NCI-H69 (cell line): ENCODE results near the gene SETDB2.
"Not testable (repeated sequence)": the region's sequence is repeated elsewhere in the genome, so short reads cannot be mapped to it uniquely, and the experiment has no call there.

ENCODE experiments used
- DNase-seq: peaks from one replicate; lab custom pipeline; 2025; lab: John Stamatoyannopoulos, UW

SETDB2 gene

DNA sequence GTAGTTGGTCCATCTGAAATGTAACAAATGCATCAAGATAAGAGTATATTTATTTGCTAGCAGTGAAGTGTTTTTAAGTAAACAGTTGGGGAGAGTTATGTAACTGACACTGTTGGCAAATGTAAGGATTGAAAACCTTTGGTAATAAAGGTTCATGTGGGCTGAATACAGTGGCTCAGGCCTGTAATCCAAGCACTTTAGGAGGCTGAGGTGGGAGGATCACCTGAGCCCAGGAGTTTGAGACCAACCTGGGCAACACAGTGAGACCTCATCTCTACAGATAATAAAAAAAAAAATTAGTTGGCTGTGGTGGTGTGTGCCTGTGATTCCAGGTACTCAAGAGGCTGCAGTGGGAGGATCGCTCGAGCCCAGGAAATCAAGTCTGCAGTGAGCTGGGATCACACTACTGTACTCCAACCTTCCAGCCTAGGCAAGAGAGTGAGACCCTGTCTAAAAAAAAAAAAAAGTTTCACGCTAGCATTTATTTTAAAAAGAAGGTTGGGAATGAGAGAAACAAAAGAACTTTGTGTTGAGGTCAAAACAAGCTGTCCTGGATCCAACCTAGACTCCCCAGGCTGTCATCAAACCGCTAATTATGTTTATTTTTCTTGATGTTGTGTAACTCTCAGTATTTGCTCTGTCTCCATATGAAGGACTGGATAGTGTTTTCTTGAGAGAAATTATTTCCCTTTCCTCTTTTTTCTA, 20.7 kb downstream of the SETDB2 start:
- DNase-seq, result peak; percentile 12

- DNase-seq, result no peak
These were observed 22.3 kb downstream of the SETDB2 start for GRCh38 chr13:49466292-49466838.

GRCh38 chr13:49472186-49472585, 28.1 kb downstream of the SETDB2 start:
- no peak for DNase-seq

DNA sequence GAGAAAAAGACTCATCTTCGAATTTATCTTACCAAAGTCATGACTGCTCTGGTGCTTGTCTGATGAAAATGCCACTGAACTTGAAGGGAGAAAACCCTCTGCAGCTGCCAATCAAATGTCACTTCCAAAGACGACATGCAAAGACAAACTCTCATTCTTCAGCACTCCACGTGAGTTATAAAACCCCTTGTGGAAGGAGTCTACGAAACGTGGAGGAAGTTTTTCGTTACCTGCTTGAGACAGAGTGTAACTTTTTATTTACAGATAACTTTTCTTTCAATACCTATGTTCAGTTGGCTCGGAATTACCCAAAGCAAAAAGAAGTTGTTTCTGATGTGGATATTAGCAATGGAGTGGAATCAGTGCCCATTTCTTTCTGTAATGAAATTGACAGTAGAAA, 32.5 kb downstream of the SETDB2 start:
- no peak for DNase-seq

DNA sequence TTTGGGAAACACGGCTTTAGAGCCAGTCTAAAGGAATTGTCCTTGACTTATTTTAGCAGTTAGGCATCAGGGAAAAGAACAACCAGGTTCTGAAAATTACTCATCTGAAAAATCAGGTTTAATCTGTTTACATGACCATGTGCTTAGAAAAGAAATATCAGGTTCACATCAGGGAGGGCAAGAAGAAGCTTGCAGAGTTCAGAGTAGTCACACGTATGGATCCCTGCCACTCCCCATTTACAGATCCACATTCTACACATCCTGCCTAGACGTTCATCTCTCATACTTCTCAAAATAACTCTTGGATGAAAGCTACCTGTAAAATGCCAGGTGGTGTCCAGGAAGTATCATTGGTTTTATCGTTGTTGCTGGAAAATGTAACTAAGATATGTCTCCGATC, 37.7 kb downstream of the SETDB2 start:
- no peak for DNase-seq

- no peak for DNase-seq
These were observed 44.5 kb downstream of the SETDB2 start for GRCh38 chr13:49488563-49488962.

- DNase-seq, result no peak
These were observed 50.6 kb downstream of the SETDB2 start for GRCh38 chr13:49494645-49495044.

DNA sequence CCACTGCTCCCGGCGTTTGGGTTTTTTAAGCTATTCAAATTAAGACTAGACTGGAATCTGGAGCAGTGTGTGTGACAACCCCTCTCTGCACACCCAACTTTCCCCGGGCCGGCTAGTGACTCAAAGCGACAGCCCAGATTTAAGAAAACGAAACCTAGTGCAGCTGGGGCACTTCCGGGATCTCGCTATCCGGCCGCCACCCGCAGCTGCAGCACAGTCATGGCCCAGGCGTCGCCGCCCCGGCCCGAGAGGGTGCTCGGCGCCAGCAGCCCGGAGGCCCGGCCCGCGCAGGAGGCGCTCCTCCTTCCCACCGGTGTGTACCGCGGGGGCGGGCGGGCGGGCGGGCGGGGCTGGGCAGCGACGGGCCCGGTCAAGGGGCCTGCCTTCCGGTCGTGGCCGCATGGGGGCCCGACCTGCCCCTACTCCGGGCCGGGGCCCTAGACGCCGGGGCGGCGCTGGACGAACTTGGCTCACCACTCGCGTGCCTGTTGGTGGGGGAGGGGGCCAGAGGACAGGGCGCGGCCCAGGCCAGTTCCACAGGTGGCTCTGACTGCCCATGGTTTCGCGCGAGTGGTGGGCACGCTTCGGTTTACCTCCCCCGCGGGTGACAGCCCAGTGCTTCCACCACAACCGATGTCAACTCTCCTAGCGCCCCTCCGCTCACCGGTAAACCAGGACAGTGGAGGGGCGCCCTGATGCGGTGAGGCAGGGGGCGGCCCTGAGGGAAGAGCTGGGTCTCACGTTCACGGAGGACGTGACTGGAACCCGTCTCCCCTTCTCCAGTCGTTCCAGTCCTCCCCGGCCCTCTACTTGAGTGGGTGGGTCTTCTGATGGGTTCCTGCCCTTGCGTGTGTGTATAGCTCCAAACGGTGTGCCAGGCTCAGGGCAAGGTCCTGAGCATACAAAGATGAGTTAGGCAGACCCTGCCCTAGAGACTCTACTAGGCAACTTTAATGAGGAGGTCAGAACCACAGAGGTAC, 52.0 kb downstream of the SETDB2 start, which contains the start of gene PHF11:
PHF11 (plus strand) TSS at position 171 of the 980 bp plus-strand sequence; CDS start at position 220, 49 bp downstream.
- DNase-seq, result peak; percentile 54

DNA sequence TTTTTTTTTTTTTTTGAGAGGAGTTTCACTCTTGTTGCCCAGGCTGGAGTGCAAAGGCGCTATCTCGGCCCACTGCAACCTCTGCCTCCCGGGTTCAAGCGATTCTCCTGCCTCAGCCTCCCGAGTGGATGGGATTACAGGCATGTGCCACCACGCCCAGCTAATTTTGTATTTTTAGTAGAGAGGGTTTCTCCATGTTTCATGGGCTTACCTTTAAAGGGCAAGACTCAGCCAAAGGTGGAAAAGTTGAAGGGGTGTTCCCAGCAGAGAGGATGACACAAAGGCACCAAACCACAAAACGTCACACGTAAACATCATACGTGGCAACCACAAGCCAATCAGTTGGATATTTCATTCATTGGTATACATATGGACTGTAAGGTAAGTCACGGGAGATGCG, 52.8 kb downstream of the SETDB2 start:
- DNase-seq, result not testable (repeated sequence)

DNA sequence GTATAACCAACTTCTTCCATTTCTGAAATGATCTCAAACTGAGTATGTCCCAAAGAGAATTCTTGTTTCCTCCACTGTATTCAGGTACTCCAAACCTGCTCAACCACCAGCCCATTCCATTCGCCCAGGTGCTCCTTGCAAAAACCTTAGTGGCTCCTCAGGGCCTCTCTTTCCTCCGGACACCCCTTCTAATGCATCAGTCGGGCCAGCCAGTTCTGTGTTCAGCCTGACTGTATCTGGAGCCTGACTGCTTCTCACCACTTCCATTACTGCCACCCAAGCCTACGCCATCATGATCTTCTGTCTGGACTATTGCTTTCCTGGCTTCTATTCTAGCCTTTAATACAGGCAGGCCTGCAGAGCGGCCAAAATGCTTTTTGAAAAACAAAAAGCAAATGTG, 53.2 kb downstream of the SETDB2 start:
- DNase-seq, result no peak

DNA sequence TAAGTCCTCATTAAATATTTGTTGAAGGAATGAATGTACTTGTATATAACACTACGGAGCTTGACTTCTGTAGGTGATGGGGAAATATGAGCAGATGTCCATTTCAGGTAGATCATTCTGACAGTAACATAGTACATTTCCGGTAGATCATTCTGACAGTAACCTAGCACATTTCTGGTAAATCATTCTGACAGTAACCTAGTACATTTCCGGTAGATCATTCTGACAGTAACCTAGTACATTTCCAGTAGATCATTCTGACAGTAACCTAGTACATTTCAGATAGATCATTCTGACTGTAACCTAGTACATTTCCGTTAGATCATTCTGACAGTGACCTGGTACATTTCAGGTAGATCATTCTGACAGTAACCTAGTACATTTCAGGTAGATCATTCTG, 54.1 kb downstream of the SETDB2 start:
- DNase-seq, result no peak

DNA sequence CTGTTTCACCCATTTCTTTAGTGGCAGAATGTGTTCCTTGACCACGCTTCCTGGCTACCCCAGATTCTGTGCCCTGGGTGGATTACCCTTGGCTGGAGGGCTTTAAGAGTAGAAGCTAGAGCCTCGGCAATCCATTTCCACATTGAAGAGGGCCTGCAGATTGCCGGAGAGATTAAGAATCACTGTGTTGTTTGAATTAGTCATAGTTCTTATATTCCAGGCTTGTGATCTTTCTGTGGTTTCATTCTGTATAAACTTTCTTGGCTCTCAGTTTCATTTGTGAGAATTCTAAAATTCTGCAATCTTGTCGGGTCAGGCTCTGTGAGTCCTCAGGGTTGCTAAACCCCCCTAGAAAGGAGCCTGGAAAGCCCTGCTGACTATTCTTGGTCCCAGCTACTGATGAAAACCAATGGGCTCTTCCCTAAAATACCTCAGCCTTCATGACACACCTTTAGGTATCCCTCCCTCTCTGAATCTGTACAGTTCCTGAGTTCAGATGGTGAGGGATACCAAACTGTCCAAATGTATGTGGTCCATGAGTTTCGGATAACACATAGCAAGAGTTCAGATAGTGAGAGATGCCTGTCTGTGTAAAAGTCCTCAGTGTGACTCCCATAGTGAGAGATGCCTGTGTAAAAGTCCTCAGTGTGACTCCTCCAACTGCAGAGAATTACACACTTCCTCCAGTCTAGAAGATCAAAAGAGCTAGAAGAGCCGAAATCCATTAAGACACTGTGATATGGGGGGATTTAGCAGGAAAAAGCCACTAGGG, 56.0 kb downstream of the SETDB2 start:
- DNase-seq, result no peak

GRCh38 chr13:49502954-49503353, 58.9 kb downstream of the SETDB2 start:
- DNase-seq, result peak; percentile 1

GRCh38 chr13:49503951-49504350, 59.9 kb downstream of the SETDB2 start:
- DNase-seq, result no peak

DNA sequence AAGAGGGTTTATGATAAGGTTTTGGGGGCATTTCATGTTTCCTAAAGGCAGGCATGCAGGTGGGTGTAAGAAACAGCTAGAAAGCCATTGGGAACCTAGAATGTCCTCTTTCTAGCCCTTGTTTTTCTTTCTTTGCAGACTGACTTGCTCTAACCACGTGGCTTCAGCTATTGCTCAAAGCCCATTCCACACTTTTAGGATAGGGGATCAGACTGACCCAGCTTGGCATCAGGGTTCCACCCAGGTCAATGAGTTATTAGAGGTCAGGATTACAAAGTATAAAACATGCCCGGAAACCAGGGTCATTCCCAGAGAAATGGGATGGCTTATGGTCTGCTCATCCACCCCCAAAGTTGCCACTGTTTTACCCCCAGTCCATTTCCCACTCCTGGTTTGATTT, 68.5 kb downstream of the SETDB2 start:
- DNase-seq, result no peak

- DNase-seq, result no peak
These were observed 72.4 kb downstream of the SETDB2 start for GRCh38 chr13:49516467-49516866.

DNA sequence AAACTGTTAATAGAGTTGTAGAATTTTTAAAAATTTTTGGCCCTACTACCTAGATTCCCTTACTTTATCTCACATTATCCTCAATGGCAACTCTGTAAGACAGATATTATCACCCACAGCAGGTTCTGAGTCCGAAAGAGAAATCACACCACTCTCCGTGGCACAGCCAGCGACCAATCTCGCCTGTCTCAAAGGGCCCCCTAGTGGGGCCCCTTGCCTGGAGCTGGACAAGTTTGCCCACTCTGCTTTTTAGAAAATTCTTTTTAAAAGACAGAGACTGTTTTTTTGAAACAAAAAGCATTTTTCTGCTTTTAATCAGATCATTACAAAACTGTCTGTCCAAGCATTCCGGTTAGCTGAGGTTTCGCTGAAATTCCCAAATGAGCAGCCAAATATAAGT, 73.4 kb downstream of the SETDB2 start:
- DNase-seq, result peak; percentile 19

DNA sequence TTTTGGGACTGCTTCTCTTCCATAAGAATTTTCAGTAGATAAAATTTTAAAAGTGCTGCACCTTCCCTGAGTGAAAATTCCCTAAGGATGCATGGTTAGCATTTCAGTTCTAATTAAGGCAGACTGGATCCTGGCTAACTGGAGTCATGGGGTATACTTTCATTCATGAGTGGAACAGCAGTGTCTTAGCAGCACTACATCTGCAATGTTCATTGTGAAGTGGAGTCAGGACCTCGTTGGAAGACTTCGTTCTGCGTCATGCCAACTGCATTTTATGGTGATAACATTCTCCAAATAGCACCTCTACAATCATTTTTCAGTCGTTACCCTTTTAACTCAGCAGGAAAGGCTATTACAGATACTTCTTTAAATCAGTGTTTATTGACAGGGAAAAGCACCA, 77.2 kb downstream of the SETDB2 start:
- DNase-seq, result no peak

GRCh38 chr13:49524740-49525501, 80.8 kb downstream of the SETDB2 start:
- DNase-seq, result no peak

DNA sequence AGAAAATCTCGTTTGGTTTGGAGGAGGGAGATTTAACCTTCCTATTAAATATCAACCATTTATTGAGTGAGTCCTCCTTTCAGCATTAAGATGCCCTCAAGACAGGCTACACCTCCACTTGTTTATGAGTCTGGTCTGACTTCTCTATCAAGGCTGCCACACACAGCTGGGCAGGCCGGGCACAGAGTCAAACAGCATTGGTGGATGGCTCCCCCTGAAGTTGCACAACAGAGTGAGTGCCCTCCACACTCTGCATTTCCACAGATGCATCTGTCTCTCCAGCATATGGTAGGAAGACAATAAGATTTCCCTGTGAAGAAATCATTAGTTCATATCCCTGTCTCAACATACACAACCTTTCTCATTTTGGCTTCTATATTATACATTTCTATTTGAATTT, 83.0 kb downstream of the SETDB2 start:
- DNase-seq, result no peak

DNA sequence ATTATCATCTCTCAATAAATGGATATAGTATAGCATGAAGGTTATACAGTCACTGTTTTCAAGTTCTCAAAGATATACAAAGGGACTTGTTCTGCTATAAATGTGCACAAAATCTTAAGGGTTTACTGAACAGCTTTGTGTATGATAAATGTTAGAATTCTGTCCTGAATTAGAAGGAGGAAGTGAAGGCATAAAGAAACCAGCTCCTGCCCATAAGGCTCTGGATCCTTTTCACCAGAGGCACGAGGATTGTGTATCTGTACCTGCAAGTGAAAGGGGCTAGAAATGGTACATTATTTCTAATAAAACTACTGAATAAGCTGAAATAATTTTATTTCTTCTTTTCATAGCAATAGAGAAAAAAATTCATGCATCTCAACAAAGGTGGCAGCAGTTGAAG, 84.1 kb downstream of the SETDB2 start:
- DNase-seq, result no peak
